Neural cell (in vitro differentiated cells): ENCODE data around the gene BMAL2. TPM values are rescaled to one million over a fixed set of nuclear protein-coding genes. Genes with fewer than 3 reads are reported as not detected.

Source experiments
- H2AFZ ChIP-seq: fragments of 200-600, 300-800 bp; sonication (generic), shearing (Covaris generic); 2 replicates; pipeline ENCODE4 v1.6.0; 2014; ENCODE audit warnings: low read depth, mild to moderate bottlenecking, antibody characterized with exemption, low read length, moderate library complexity
- H3F3A ChIP-seq: fragments of 200-600 bp; shearing (Covaris generic); 2 replicates; pipeline ENCODE4 v1.6.1; 2016; ENCODE audit warnings: mild to moderate bottlenecking, moderate library complexity, mixed read lengths, antibody characterized with exemption, low read length; ENCODE audit not compliant: insufficient read depth, poor library complexity, severe bottlenecking
- H3K27ac ChIP-seq: fragments of 200-600, 300-800 bp; sonication (generic), shearing (Covaris generic); 2 replicates; pipeline ENCODE4 v1.5.1; 2014; ENCODE audit warnings: mild to moderate bottlenecking, low read length, moderate library complexity
- H3K27me3 ChIP-seq: fragments of 300-800, 200-600 bp; sonication (generic), shearing (Covaris generic); 2 replicates; pipeline ENCODE4 v1.6.0; 2014; ENCODE audit warnings: mild to moderate bottlenecking, low read depth, low read length, moderate library complexity; ENCODE audit not compliant: insufficient read depth
- H3K36me3 ChIP-seq: fragments of 300-800, 200-600 bp; sonication (generic), shearing (Covaris generic); 2 replicates; pipeline ENCODE4 v1.5.1; 2014; ENCODE audit warnings: mild to moderate bottlenecking, antibody characterized with exemption, low read length, moderate library complexity; ENCODE audit not compliant: insufficient read depth
- H3K4me2 ChIP-seq: fragments of 300-800, 200-600 bp; sonication (generic), shearing (Covaris generic); 2 replicates; pipeline ENCODE4 v1.6.0; 2014; ENCODE audit warnings: mild to moderate bottlenecking, low read length
- H3K4me3 ChIP-seq: fragments of 300-800, 200-600 bp; sonication (generic), shearing (Covaris generic); 2 replicates; pipeline ENCODE4 v1.5.1; 2014; ENCODE audit warnings: mild to moderate bottlenecking, low read length, moderate library complexity
- H3K79me2 ChIP-seq: fragments of 200-600 bp; shearing (Covaris generic); replicated peaks from 2 replicates; pipeline ENCODE4 v1.6.0; 2014; ENCODE audit warnings: mild to moderate bottlenecking, low read length, moderate library complexity; ENCODE audit not compliant: insufficient read depth
- H3K9ac ChIP-seq: fragments of 300-800, 200-600 bp; sonication (generic), shearing (Covaris generic); 2 replicates; pipeline ENCODE4 v1.6.1; 2016; ENCODE audit warnings: mild to moderate bottlenecking, low read length, mixed read lengths
- H3K9me2 ChIP-seq: fragments of 200-600 bp; shearing (Covaris generic); 2 replicates; pipeline ENCODE4 v1.6.1; 2016; ENCODE audit warnings: mild to moderate bottlenecking, low read length, mixed read lengths; ENCODE audit not compliant: insufficient read depth
- H3K9me3 ChIP-seq: fragments of 200-600, 300-800 bp; sonication (generic), shearing (Covaris generic); 2 replicates; pipeline ENCODE4 v1.6.1; 2016; ENCODE audit warnings: mild to moderate bottlenecking, mixed run types, low read length, moderate library complexity, mixed read lengths
- H4K20me1 ChIP-seq: fragments of 200-600 bp; shearing (Covaris generic); 2 replicates; pipeline ENCODE4 v1.6.1; 2016; ENCODE audit warnings: mild to moderate bottlenecking, mixed run types; ENCODE audit not compliant: insufficient read depth
- CTCF ChIP-seq: fragments of 450-650 bp; IDR thresholded peaks from 2 replicates; pipeline ENCODE4 v1.5.1; 2014; ENCODE audit warnings: antibody characterized with exemption, mild to moderate bottlenecking, moderate library complexity; ENCODE audit not compliant: poor library complexity, severe bottlenecking
- EP300 ChIP-seq: fragments of 450-650 bp; conservative IDR thresholded peaks from 2 replicates; pipeline ENCODE4 v1.6.1; 2014; ENCODE audit warnings: antibody characterized with exemption, mild to moderate bottlenecking, moderate library complexity; ENCODE audit not compliant: poor library complexity, severe bottlenecking
- EZH2 ChIP-seq: fragments of 200-600, 300-800 bp; shearing (Covaris generic), sonication (generic); IDR thresholded peaks from 2 replicates; pipeline ENCODE4 v1.6.1; 2014; ENCODE audit warnings: antibody characterized with exemption, low read length, borderline replicate concordance, mild to moderate bottlenecking; ENCODE audit not compliant: insufficient read depth, poor library complexity, severe bottlenecking
- MXI1 ChIP-seq: fragments of 450-650 bp; conservative IDR thresholded peaks from 2 replicates; pipeline ENCODE4 v1.6.1; 2014; ENCODE audit warnings: antibody characterized with exemption, mild to moderate bottlenecking; ENCODE audit not compliant: poor library complexity, severe bottlenecking
- POLR2AphosphoS5 ChIP-seq: IDR thresholded peaks from 2 replicates; pipeline ENCODE4 v1.6.1; 2012
- RAD21 ChIP-seq: fragments of 450-650 bp; conservative IDR thresholded peaks from 2 replicates; pipeline ENCODE4 v1.6.1; 2014; ENCODE audit warnings: antibody characterized with exemption, mild to moderate bottlenecking, moderate library complexity
- REST ChIP-seq: IDR thresholded peaks from 2 replicates; pipeline ENCODE4 v1.6.1; 2012; ENCODE audit warnings: borderline replicate concordance
- SMC3 ChIP-seq: fragments of 450-650 bp; conservative IDR thresholded peaks from 2 replicates; pipeline ENCODE4 v1.6.1; 2014; ENCODE audit warnings: antibody characterized with exemption, mild to moderate bottlenecking, moderate library complexity; ENCODE audit not compliant: poor library complexity
- TAF1 ChIP-seq: IDR thresholded peaks from 2 replicates; pipeline ENCODE4 v1.6.1; 2012; ENCODE audit warnings: low read depth
- polyA plus RNA-seq: library from polyadenylated mRNA; depleted of rRNA; stranded (reverse); fragments of >200 nt; gene quantifications from 2 replicates; pipeline ENCODE4 v1.2.3, GENCODE V29; 2014

BMAL2 gene
- polyA plus RNA-seq, 1 donor from 2014 or later = 9.8 TPM

GRCh38 chr12:27336282-27336653 lies 3.6 kb downstream of the BMAL2 start:
- H4K20me1 ChIP-seq = no peaks in the 10 kb centered on the region
- no peaks in the 10 kb centered on the region for H3K27me3 ChIP-seq
- H3K4me2 ChIP-seq = no peak overlapping the region
- no peaks in the 10 kb centered on the region for H3F3A ChIP-seq
- H3K79me2 ChIP-seq = peaks cover 14% of the 10 kb centered on the region
- no peak overlapping the region for H3K9ac ChIP-seq
- H3K4me3 ChIP-seq = no peak overlapping the region
- H3K9me3 ChIP-seq = no peaks in the 10 kb centered on the region
- no peak overlapping the region for H2AFZ ChIP-seq
- TF ChIP-seq CTCF (no peak), EP300 (no peak), EZH2 (no peak), SMC3 (no peak), RAD21 (no peak), POLR2AphosphoS5 (no peak), TAF1 (no peak), REST (no peak), MXI1 (no peak)
- H3K27ac ChIP-seq = no peak overlapping the region
- no peaks in the 10 kb centered on the region for H3K9me2 ChIP-seq
- H3K36me3 ChIP-seq = no peaks in the 10 kb centered on the region

- TF ChIP-seq RAD21 (no peak), SMC3 (no peak), EP300 (no peak), CTCF (no peak), MXI1 (no peak), EZH2 (no peak), REST (no peak), POLR2AphosphoS5 (no peak), TAF1 (no peak)
- Histone ChIP-seq H3K9me2 (no peaks in the 10 kb centered on the region), H3K4me3 (no peak overlapping the region), H2AFZ (no peak overlapping the region), H3K4me2 (no peak overlapping the region), H3K9me3 (no peaks in the 10 kb centered on the region), H3K27ac (no peak overlapping the region), H3K27me3 (no peaks in the 10 kb centered on the region), H3K79me2 (peaks cover 14% of the 10 kb centered on the region), H4K20me1 (no peaks in the 10 kb centered on the region), H3K9ac (no peak overlapping the region), H3F3A (no peaks in the 10 kb centered on the region), H3K36me3 (no peaks in the 10 kb centered on the region)
Observed at GRCh38 chr12:27337376-27337775, 4.7 kb downstream of the BMAL2 start.
